HG02973 (cell line): ENCODE measurements around the gene PDE3B.
"Not testable (repeated sequence)": the region's sequence is repeated elsewhere in the genome, so short reads cannot be mapped to it uniquely, and the experiment has no call there.

Experiments
- ATAC-seq: cut with Tn5 transposase; IDR thresholded peaks from one replicate; pipeline ENCODE4 v1.9.1; 2021; ENCODE audit warnings: moderate library complexity; ENCODE audit not compliant: unreplicated experiment

PDE3B gene

DNA sequence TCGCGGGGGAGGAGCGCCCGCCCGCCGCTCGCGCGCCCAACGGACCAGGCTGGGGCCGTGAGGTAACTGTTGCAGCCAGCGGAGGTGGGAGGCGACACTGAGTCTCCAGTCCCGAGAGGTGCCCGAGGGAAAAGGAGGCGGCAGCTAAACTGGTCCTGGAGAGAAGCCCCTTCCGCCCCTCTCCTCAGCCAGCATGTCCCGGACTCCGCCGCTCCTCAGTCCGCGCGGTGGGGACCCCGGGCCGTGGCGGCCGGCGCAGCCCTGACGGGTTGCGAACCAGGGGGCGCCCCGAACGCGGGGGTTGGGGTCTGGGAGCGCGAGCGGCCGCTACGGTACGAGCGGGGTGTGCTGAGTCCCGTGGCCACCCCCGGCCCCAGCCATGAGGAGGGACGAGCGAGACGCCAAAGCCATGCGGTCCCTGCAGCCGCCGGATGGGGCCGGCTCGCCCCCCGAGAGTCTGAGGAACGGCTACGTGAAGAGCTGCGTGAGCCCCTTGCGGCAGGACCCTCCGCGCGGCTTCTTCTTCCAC is at the start of gene PDE3B:
Gene PDE3B (plus strand): TSS at position 108 of the 529 bp plus-strand sequence. CDS start 272 bp downstream, at position 380.
- ATAC-seq, result peak; percentile 61

DNA sequence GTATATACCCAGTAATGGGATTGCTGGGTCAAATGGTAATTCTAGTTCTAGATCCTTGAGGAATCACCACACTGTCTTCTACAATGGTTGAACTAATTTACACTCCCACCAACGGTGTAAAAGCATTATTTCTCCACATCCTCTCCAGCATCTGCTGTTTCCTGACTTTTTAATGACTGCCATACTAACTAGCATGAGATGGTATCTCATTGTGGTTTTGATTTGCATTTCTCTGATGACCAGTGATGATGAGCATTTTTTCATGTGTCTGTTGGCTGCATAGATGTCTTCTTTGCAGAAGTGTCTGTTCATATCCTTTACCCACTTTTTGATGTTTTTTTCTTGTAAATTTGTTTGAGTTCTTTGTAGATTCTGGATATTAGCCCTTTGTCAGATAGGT is 48.3 kb upstream of the PDE3B start:
- not testable (repeated sequence) for ATAC-seq

DNA sequence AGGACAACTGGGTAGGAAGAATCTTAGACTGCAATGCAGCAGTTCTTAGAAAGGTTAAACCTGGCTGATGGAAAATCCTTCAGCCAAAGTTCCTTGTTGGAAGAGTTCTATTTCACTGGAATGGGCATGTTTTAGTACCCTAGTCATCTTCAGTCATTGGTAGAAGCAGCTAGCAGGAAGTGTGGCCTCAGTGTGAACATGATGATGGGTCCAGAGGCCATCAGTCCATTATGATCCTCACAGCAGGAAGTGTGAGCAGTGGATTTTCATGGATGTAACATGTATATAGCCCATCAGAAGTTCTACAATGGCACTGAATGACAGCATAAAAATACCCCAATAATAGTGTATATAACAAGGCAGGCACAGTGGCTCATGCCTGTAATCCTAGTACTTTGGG is 35.9 kb upstream of the PDE3B start:
- ATAC-seq, result no peak

DNA sequence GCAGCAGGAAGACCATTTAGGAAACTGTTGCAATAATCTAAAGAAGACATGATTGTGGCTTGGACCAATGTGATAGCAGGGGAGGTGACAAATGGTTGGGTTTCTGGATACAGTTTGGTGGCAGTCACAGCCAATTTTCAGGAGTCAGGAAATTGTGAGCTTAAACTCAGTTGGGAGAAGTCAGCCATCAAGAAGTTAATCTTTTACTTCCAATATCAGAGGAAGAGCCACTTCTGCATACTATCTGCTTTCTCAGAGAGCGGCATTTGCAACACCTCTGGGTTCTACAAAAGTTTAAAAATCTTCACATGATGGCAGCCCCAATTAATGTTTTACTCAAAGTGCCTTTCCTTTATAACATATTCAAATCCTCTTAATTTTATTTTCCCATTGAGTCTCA is 33.7 kb upstream of the PDE3B start:
- ATAC-seq, result no peak

DNA sequence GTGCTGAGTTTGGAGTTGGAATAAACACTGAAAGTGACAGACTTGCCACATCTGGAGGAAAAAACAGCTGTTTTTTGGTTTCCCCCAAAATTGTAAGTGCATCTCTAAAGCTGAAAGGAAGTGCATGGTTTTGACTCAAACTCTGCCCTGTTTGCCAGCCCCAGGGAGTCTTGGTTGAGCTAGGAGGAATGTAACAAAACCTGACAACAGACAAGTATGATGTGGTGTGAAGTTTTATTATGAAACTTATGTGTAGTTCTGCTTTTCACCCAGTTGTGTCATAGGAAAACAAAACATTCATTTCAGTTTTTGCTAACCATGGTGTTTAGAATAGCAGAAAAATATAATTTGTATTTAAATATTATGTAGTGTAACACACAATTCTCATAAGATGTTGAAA is 31.7 kb upstream of the PDE3B start:
- ATAC-seq, result peak; percentile 56

DNA sequence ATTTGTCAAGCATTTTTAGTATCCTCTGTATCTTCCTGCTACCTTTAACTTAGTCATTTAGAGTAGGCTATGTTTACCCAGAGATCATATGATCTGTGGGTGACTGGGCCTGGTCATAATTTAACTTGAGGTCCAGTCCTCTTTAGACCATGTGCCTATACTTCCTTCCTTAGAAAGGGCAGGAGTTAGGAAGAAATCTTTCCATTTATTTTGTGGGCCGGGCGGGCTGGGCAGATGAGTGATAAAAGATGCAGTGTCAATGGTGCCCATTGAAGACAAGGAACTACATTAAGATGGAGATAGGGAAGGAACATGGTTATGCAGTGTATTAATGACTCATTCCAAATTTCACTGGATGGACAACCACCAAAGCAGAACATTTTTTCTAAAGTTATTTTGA is 30.9 kb upstream of the PDE3B start:
- ATAC-seq, result no peak

DNA sequence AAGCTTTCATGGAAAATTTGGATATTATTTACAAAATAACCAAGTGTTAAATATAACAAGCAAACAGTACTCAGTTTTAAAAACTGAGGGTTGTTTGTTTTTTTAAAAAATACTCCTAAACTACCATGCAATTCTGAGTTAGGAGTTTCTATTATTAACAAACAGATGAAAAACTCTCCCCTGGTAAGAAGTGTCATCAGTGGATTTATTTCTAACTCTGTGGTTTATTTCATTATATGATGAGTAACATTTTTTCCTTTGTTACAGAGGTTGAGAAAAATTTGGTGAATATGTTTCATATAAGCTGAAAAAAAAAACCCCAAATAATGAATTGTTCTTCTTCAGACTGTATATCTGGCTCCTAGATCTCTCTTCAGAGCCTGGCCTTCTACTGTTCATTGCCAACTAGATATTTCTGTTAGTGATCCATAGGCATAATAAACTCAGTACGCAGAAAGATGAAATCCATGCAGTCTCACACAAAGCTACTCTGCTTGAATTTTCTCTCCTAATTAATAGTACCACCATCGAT is 29.4 kb upstream of the PDE3B start:
- no peak for ATAC-seq

DNA sequence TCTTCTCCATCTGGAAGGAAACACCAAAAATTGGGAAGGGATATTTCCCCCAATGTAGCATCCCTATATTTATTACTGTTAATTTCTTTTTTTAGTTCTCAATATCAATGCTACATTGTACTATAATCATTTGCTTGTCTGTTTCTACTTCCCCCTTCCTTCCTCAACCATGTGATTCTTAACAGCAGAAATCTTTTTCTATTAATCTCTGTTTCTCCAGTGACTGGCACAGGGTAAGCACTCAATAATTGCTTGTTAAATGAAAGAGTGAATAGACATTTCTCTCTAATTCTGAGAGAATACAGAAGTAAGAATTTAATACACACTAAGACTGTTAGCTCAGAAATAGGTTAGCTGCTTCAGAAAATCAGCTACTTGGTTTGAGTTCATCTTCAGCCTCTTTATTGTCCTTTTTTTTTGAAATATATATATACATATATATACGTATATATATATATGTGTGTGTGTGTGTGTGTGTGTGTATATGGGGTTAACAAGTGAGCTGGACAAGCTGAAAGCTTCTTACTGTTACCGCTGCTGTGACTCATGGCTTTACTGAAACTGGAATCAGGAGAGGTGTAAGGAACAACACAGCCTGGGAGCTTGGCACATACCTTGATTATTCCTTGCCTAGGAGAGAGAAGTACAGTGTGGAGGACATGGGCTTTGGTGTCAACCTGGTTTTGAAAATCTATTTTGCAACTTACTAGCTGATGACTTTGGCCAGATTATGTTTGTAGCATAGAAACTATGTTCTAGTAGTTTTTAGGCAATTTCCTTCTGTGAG is 26.2 kb upstream of the PDE3B start:
- no peak for ATAC-seq

DNA sequence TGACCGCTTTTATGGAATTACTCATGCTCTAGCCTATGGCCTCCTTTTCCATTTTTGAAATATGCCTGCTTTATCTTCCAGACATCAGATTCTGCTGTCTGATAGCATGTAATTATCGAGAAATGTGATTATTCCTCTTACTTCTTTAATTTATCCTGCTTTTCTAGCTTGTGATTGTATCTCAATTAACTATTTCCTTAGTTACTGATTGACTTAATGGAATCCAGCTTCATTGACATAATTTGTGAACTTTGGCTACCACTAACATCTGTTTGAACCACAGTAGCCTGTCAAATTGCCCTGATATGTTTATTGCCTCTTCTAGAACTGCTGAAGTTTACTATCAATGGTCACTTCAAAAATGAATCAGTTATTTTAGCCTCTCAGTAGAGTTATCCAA is 25.5 kb upstream of the PDE3B start:
- ATAC-seq, result no peak

DNA sequence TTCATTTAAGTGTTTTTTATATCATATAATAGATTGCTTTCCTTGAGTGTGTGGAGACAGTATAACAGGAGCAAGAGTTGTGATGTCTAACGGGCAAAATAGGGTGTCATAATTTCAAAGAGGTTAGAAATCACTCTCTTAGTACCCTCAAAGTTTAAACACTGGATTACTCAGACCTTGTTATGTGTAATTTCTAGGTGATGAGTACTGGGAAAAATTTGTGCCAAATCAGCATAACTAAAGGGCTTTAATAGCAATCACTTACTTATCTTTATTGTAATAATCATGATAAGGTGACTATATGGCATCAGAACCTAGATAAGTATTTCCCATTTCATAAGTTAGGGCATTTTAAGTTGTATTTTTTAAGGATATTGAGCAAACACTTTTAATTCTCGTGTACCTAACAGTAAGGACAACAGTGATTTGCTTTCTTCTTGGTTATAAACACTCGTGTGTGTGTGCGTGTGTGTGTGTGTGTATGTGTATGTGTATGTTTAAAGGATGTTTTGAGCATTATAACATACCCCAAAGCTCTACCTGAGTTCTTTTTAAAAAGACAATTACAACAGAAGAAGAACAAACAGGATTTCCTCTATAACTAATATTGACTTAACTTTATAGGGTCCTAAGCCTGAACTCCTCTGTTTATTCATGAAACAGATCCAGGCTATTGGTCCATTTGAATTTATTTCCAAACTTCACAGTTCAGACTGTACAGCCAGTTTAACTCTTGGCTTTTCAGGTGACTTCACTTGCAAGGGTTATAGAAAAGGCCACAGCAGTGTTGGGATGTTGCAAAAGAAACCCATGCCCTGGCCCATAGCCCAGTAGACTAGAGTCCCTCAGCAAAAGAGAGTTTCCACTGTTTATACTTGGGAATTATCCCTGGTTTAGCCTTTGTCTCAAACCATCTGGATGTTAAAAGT is 23.7 kb upstream of the PDE3B start:
- ATAC-seq, result no peak

DNA sequence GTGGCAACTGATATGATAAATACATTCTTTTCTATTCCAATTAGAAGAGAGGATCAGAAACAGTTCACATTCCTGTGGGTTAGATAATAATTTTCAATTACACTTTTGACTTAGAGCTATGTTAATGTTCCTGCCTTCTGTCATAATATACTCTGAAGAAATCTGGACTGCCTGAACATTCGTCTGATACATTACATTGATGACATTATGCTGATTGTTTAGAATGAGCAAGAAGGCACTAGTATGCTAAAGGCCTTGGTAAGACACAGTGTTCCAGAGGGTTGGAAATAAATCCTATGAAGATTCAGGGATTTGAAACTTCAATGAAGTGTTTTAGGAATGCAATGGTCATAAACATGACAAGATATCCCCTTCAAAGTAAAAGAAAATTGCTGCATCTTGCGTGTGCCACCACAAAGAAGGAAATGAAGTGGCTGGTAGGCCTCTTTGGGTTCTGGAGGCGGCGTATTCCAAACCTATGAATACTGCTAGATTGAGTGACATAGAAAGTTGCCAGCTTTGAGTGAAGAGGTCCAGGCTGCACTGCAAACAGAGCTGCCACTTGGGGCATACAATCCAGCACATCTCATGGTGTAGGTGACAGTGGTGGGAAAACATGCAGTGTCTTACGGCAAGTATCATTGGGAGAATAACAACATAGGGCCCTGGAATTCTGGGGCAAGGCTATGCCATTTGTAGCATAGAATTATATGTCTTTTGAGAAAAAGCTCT is 21.2 kb upstream of the PDE3B start:
- ATAC-seq, result no peak

DNA sequence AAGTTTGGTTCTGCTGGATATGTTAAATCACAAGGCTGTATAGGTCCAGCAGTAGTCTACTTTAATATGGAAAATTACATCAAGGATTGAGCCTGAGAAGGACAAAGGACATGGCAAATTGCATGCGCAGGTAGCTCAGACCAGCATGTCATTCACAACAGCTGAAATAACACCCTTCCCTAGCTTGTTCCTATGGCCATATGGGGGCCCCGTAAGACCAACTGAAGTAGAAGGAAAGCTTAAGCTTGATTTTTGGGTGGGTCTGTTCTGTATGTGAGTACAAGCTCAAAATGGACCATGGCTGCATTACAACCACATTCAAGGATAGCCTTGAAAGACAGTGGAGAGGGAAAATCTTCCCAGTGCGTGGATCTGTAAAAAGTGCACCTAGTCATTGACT is 20.6 kb upstream of the PDE3B start:
- ATAC-seq, result no peak

DNA sequence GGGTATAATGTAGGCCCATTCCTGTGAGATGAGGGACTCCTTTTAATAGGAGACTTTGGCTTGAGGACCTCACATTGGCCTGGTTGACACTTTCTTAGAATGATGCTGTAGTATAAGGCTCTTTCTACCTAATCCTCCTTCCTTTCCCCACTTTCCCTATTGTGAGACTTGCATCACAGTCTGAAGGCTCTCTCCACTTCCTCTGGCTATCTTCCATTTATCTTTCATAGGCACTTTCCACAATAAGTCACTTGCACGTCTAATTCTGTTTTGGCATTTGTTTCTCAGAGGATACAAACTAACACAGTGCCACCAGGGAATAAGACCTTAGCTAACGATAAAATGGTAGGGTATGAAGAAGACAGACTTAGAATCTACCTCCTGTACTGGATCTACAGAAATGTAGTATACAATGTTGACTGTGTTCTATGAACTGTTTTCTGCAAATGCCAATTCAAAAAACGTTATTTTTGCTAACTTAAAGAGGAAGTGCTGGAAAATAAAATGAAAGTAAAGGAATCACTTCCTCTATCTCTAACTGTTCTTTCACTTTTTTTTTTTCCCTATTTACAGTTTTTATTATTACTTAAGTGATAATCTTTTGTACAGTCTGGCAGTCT is 17.9 kb upstream of the PDE3B start:
- ATAC-seq, result no peak

DNA sequence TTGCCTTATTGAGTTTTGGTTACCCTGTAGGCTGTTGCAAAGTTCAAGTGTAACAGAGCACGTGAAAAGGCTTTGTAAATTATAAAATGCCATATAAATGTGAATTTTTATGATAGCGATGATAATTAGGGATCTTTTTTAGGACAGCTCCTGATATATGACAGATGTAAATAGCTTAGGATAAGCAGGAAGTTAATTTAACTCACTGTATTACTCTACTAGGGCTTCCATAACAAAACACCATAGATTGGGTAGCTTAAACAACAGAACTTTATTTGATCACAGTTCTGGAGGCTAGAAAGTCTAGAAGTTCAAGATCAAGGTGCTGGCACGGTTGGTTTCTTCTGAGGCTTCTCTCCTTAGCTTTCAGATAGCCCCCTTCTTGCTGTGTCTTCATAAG is 17.0 kb upstream of the PDE3B start:
- no peak for ATAC-seq

DNA sequence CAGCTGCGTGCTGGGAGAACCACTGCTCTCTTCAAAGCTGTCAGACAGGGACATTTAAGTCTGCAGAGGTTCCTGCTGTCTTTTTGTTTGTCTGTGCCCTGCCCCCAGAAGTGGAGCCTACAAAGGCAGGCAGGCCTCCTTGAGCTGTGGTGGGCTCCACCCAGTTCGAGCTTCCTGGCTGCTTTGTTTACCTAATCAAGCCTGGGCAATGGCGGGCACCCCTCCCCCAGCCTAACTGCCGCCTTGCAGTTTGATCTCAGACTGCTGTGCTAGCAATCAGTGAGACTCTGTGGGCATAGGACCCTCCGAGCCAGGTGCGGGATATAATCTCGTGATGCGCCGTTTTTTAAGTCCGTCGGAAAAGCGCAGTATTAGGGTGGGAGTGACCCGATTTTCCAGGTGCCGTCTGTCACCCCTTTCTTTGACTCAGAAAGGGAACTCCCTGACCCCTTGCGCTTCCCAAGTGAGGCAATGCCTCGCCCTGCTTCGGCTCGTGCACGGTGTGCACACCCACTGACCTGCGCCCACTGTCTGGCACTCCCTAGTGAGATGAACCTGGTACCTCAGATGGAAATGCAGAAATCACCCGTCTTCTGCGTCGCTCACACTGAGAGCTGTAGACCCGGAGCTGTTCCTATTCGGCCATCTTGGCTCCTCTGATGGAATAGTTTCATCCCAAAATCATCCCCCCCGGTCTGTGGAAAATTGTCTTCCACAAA is 9.9 kb upstream of the PDE3B start:
- ATAC-seq, result not testable (repeated sequence)

DNA sequence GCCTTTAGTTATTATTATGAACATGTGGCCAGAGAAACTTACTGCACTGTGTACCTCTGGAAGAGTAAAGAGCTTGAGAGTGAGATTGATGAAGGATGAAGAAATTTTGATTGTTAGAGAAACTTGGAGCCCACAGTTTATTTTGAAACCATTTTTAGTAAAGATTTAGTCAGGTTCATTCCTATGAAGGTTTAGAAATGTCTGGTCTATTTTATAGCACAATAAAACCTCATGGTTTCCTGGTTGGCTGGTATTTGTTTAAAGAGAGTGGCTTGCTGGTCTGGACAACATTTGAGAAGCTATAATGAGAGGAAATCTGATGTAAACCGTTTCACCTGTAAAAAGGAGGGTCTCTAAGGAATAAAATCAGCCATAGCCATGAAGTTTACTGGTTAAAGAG is 8.8 kb upstream of the PDE3B start:
- ATAC-seq, result no peak

DNA sequence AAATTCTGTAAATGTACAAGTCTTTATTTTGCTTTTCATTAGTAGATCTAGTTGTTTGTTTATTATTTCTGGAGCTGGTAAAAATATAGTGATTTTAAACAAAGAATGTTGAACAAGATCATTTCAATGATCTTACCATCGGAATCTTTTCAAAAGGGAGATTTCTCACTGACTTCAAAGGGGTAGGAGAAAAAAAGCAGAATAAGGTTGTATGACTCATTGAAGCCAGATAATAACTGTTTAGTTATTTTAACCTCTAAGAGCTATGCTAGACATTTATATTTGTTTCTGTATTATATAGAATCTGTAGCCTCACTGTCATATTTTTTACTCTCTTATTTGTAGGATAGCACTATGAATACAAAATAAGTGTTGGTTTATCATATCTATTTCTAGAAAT is 8.1 kb upstream of the PDE3B start:
- ATAC-seq, result no peak

DNA sequence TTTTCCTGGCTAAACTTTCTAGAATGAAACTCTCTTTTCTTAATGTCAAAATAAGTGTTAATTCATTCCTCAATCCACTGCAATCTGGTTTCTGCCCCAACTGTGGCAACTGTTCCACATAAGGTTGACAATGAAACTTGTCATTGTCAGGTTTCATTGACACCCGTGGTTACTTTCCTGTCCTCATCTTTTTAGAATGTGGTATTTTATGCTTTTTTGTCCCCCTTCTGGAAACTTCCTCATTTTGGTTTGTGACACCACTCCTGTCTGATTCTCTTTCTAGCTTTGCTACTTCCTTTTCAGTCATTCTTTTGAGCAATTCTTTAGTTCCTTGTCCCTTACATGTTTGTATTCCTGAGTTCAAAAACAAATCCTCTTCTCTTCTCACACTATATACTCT is 7.5 kb upstream of the PDE3B start:
- ATAC-seq, result no peak

DNA sequence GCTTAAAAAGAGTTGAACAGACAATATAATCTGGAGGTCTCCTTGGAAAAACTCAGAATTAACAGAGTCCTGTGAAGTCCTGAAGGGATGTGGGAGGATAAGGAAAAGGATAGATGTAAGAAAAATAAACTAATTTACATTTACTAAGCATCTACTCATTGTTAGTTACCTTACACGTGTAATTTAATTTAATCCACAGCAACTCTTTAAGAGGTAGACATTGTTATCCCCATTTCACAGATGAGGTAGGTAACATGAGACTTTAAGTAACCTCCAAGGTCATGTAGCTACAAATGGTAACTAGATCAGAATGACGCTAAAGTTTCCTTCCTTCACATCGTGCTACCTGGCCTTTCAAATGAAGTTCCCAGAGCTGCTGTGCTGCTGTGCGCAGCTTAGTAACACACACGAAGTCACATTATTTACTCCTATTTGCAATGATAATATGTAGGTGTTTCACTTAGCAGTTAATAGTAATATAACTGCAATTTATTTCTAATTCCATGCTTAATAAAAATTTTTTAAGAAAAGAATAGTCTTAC is 5.7 kb upstream of the PDE3B start:
- ATAC-seq, result no peak

DNA sequence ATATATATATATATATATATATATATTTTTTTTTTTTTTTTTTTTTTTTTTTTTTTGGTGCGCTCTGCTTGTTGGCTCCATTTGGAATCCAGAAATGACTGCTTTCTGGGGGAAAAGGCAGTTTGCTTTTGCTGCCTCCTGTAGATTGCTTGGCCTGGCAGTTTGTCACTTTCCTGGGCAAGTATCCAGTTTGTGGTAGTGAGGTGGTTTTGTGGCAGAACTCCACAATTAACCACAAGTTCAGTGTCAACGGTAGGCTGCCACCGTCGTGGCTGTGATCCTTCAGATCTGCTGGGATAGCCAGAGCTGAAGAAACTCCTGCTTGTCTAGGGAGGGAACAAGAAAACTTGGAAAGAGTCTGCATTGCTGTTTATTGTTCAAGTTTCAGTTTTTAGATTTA is 5.0 kb upstream of the PDE3B start:
- no peak for ATAC-seq
